HepG2 (cell line): ENCODE data around the gene IMPDH1.

Experiments used
- CEBPB ChIP-seq: IDR thresholded peaks from 2 replicates; pipeline ENCODE4 v1.6.1; 2011; ENCODE audit warnings: low read depth, low read length, improper control_type of control experiment, borderline replicate concordance
- CTCF ChIP-seq: sonication (generic); formaldehyde crosslinking; IDR thresholded peaks from 2 replicates; pipeline ENCODE4 v1.5.0; 2020; ENCODE audit warnings: mild to moderate bottlenecking, missing genetic modification reagents, moderate library complexity
- DPF2 ChIP-seq: sonication (generic); formaldehyde crosslinking; IDR thresholded peaks from 2 replicates; pipeline ENCODE4 v1.4.0; 2020; ENCODE audit warnings: mild to moderate bottlenecking, low read depth, missing genetic modification reagents, borderline replicate concordance
- EZH2 ChIP-seq: conservative IDR thresholded peaks from 2 replicates; pipeline ENCODE4 v1.6.1; 2012; ENCODE audit warnings: mild to moderate bottlenecking, low read depth, low read length, moderate library complexity
- HNRNPL ChIP-seq: fragments of 200-400 bp; formaldehyde crosslinking; IDR thresholded peaks from 2 replicates; pipeline ENCODE4 v1.6.1; 2017; ENCODE audit warnings: mild to moderate bottlenecking, low read depth, low read length
- KAT7 ChIP-seq: IDR thresholded peaks from 2 replicates; pipeline ENCODE4 v1.6.1; 2018; ENCODE audit warnings: borderline replicate concordance, missing compliant biosample characterization
- POLR2A ChIP-seq, 2 experiments: IDR thresholded peaks; 2 replicates each; pipeline ENCODE4 v1.6.1; 2011; ENCODE audit warnings: low read depth in 2 of 2, low read length in 2 of 2, mild to moderate bottlenecking in 1 of 2, moderate library complexity in 1 of 2; ENCODE audit not compliant: insufficient read depth in 1 of 2
- REL ChIP-seq: sonication (generic); formaldehyde crosslinking; conservative IDR thresholded peaks from 2 replicates; pipeline ENCODE4 v1.8.0; 2022; ENCODE audit warnings: mild to moderate bottlenecking, missing genetic modification reagents, moderate library complexity
- SP1 ChIP-seq, 2 experiments: fragments of 450-650 bp in 1 of 2; sonication (generic) in 1 of 2; formaldehyde crosslinking in 1 of 2; IDR thresholded peaks; 2 replicates each; pipeline versions ENCODE4 v1.4.0 to v1.6.1; 2016 to 2020; ENCODE audit warnings: missing genetic modification reagents in 1 of 2
- WIZ ChIP-seq: sonication (generic); formaldehyde crosslinking; IDR thresholded peaks from 2 replicates; pipeline ENCODE4 v1.5.1; 2020; ENCODE audit warnings: mild to moderate bottlenecking, missing genetic modification reagents
- ZNF607 ChIP-seq: sonication (generic); formaldehyde crosslinking; IDR thresholded peaks from 2 replicates; pipeline ENCODE4 v1.5.1; 2020; ENCODE audit warnings: missing genetic modification reagents, mild to moderate bottlenecking, borderline replicate concordance
- TF ChIP-seq, protein P1 (sequence below): IDR thresholded peaks from 2 replicates; pipeline ENCODE4 v1.6.1; 2016; ENCODE audit warnings: missing compliant biosample characterization, missing genetic modification reagents, borderline replicate concordance

- TF ChIP-seq ZNF607: no peak
- no peak for TF ChIP-seq POLR2A (IDR thresholded peaks at IDR 0.05; ENCODE audit: insufficient read depth in 1 of 2, low read depth in 2 of 2, low read length in 2 of 2)
- TF ChIP-seq WIZ (CRISPR knock-in tag): no peak
- TF ChIP-seq CEBPB: no peak
- no peak for TF ChIP-seq CTCF
- TF ChIP-seq REL (CRISPR knock-in tag): no peak
- TF ChIP-seq KAT7 (CRISPR knock-in tag): no peak
- no peak for TF ChIP-seq SP1 (IDR thresholded peaks at IDR 0.05)
- TF ChIP-seq SP1 (CRISPR knock-in tag; IDR thresholded peaks at IDR 0.05): no peak
- no peak for TF ChIP-seq EZH2
- no peak for TF ChIP-seq HNRNPL
- TF ChIP-seq, protein P1, sequence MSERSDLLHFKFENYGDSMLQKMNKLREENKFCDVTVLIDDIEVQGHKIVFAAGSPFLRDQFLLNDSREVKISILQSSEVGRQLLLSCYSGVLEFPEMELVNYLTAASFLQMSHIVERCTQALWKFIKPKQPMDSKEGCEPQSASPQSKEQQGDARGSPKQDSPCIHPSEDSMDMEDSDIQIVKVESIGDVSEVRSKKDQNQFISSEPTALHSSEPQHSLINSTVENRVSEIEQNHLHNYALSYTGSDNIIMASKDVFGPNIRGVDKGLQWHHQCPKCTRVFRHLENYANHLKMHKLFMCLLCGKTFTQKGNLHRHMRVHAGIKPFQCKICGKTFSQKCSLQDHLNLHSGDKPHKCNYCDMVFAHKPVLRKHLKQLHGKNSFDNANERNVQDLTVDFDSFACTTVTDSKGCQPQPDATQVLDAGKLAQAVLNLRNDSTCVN: no peak
- TF ChIP-seq DPF2 (CRISPR knock-in tag): no peak
Measured at GRCh38 chr7:128407751-128408708, 1.8 kb downstream of the IMPDH1 start.
